Measurements from ENCODE around the gene FAM107B.

DNA sequence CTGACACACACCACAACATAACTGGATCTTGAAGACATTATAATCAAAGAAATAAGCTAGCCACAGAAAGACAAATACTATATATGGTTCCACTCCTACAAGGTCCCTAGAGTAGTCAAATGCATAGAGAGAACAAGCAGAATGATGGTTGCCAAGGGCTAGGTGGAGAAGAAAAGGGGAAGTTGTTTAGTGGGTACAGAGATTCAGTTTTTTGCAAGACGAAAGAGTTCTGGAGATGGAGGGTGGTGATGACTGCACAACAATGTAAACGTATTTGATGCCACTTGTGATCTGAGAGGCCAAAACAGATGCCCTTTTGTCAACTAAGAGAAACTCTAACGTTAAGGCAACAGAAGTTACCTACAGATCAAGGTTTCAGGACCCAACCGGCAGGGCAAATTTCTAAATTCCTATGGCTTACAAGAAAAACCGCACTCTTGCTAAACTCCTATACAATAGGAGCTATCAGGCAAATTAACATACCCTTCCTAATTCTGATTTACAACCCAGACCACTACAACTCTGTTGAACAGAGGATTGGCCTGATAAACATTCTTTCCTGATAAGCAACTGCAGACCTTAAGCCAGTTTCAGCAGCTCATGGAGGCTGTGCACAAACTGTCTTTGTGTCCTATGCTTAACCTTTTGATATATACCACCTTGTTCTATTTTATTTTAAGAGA lies 69.0 kb downstream of the FAM107B start:
- TF ChIP-seq NR2F1 (conservative IDR thresholded peaks at IDR 0.05) (no peak), SKIL (IDR thresholded peaks at IDR 0.05; ENCODE audit: low read depth, poor library complexity, severe bottlenecking) (no peak), CREB1 (IDR thresholded peaks at IDR 0.05; ENCODE audit: low read depth) (no peak), JUND (IDR thresholded peaks at IDR 0.05; ENCODE audit: low read depth, low read length) (no peak), EZH2 (IDR thresholded peaks at IDR 0.05; ENCODE audit: borderline replicate concordance, control insufficient read depth, low read depth, low read length) (no peak), RBBP5 (conservative IDR thresholded peaks at IDR 0.05) (no peak), RCOR1 (conservative IDR thresholded peaks at IDR 0.05; ENCODE audit: low read depth, low read length) (no peak)
- TF ChIP-seq, protein P1, sequence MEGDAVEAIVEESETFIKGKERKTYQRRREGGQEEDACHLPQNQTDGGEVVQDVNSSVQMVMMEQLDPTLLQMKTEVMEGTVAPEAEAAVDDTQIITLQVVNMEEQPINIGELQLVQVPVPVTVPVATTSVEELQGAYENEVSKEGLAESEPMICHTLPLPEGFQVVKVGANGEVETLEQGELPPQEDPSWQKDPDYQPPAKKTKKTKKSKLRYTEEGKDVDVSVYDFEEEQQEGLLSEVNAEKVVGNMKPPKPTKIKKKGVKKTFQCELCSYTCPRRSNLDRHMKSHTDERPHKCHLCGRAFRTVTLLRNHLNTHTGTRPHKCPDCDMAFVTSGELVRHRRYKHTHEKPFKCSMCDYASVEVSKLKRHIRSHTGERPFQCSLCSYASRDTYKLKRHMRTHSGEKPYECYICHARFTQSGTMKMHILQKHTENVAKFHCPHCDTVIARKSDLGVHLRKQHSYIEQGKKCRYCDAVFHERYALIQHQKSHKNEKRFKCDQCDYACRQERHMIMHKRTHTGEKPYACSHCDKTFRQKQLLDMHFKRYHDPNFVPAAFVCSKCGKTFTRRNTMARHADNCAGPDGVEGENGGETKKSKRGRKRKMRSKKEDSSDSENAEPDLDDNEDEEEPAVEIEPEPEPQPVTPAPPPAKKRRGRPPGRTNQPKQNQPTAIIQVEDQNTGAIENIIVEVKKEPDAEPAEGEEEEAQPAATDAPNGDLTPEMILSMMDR (IDR thresholded peaks at IDR 0.05 in 2 of 3, conservative IDR thresholded peaks at IDR 0.05 in 1 of 3; ENCODE audit: control insufficient read depth in 2 of 3, extremely low read depth in 1 of 3, insufficient read depth in 1 of 3, low read depth in 3 of 3, low read length in 3 of 3): no peak

Data from GM12878 (cell line).